ENCODE measurements around the gene HHEX. TPM values are rescaled to one million over a fixed set of nuclear protein-coding genes. Genes with fewer than 3 reads are reported as not detected.

Gene HHEX
- total RNA-seq, 2 experiments from 2014 or later, result 0.31 to 0.55 TPM

DNA sequence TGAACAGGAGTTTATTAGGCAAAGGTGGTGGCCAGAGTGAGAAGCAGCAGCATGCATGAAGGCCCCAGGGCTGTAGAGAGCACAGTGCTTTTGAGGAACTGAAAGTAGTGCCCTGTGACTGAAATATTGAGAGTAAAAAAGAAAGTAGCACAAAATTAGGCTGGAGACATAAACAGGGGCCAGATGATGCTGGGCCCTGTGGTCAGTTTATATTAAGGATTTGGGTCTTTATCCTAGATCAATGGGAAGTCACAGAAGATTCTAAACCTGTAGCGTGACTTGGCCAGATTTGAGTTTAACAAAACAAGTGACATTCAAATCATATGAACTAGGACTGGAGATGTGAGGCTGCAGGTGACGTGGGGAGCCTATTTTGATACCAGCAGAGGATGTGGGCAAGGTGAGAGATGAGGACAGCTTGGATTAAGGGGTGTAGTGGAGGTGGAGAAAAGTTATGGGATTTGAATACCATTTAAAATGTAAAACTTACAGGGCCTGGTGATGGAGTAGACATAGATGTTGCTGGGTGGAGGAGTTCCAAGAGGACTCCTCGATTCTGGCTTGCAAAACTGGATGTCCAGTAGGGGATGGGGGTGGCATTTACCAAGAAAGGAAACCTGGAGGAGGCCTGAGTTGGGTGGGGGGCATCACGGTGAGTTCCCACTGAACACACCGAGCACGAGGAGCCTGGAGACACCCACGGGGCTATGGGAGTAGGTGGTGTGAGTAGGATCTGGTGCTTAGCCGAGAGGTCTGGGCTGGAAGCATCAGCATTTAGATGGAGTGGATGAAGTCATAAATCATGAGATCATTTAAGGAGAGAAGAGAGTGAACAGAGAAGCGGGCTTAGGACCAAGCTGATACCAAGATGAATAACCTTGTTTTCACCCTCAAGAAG is 52.8 kb downstream of the HHEX start:
- Mint-ChIP-seq H3K27me3 (peaks cover 11% of the 10 kb centered on the region), H3K4me1 (ENCODE audit: low read depth) (peaks cover 3% of the 10 kb centered on the region), H3K4me3 (no peak overlapping the region), H3K27ac (no peak overlapping the region), H3K36me3 (no peaks in the 10 kb centered on the region), H3K9me3 (no peaks in the 10 kb centered on the region)
- no peak for DNase-seq
- intact Hi-C loops (cut with micrococcal nuclease), result no loop called here
- ChIA-PET POLR2A (no interaction called here), CTCF (interaction anchor here (0.8 kb wide), 1 partner anchor 96 kb away, joined by 3 read pairs; no protein-coding TSS in a partner anchor)

Other genes with a start within 250 kb of the HHEX start
- 10 to 100 TPM; 32.3 to 40.1 TPM for gene IDE, start 115.9 kb upstream of the HHEX start, total RNA-seq
- 10 to 100 TPM; 56.3 to 57.3 TPM for gene KIF11, start 96.8 kb upstream of the HHEX start, total RNA-seq
- 10 to 100 TPM; 10.7 to 10.8 TPM for gene EXOC6, start 158.6 kb downstream of the HHEX start, total RNA-seq